ENCODE results near the gene CDK1.

Gene CDK1

GRCh38 chr10:60757420-60757895 is 20.8 kb upstream of the CDK1 start:
- peaks cover 34% of the 10 kb centered on the region for H3K27me3 Mint-ChIP-seq
- no peaks in the 10 kb centered on the region for H3K9me3 Mint-ChIP-seq
- no peaks in the 10 kb centered on the region for H3K36me3 Mint-ChIP-seq
- no peak for ATAC-seq
- H3K4me3 Mint-ChIP-seq: no peak overlapping the region
- H3K4me1 Mint-ChIP-seq: no peaks in the 10 kb centered on the region
- H3K27ac Mint-ChIP-seq: no peak overlapping the region

GRCh38 chr10:60759181-60759580 is 19.1 kb upstream of the CDK1 start:
- ATAC-seq: no peak
- H3K4me1 Mint-ChIP-seq: no peaks in the 10 kb centered on the region
- no peak overlapping the region for H3K4me3 Mint-ChIP-seq
- no peaks in the 10 kb centered on the region for H3K36me3 Mint-ChIP-seq
- no peaks in the 10 kb centered on the region for H3K9me3 Mint-ChIP-seq
- peaks cover 24% of the 10 kb centered on the region for H3K27me3 Mint-ChIP-seq
- no peak overlapping the region for H3K27ac Mint-ChIP-seq

GRCh38 chr10:60760711-60761210 is 17.5 kb upstream of the CDK1 start:
- Mint-ChIP-seq H3K4me1 (no peaks in the 10 kb centered on the region), H3K4me3 (no peak overlapping the region)

GRCh38 chr10:60762554-60762953 is 15.7 kb upstream of the CDK1 start:
- Mint-ChIP-seq H3K4me3 (no peak overlapping the region), H3K36me3 (no peaks in the 10 kb centered on the region), H3K27ac (no peak overlapping the region), H3K27me3 (peaks cover 8% of the 10 kb centered on the region), H3K9me3 (peaks cover 4% of the 10 kb centered on the region), H3K4me1 (no peaks in the 10 kb centered on the region)
- ATAC-seq: no peak

More at GRCh38 chr10:60760711-60761210, 17.5 kb upstream of the CDK1 start:
- Mint-ChIP-seq H3K27me3 (peaks cover 20% of the 10 kb centered on the region), H3K9me3 (peaks cover 4% of the 10 kb centered on the region), H3K36me3 (no peaks in the 10 kb centered on the region), H3K27ac (no peak overlapping the region)
- ATAC-seq: no peak

GRCh38 chr10:60767424-60767823 is 10.9 kb upstream of the CDK1 start:
- H3K27me3 Mint-ChIP-seq: no peaks in the 10 kb centered on the region
- no peak overlapping the region for H3K4me3 Mint-ChIP-seq
- H3K36me3 Mint-ChIP-seq: no peaks in the 10 kb centered on the region
- no peak overlapping the region for H3K27ac Mint-ChIP-seq
- ATAC-seq: no peak
- no peaks in the 10 kb centered on the region for H3K4me1 Mint-ChIP-seq
- H3K9me3 Mint-ChIP-seq: peaks cover 4% of the 10 kb centered on the region

- H3K27ac Mint-ChIP-seq: no peak overlapping the region
- no peaks in the 10 kb centered on the region for H3K36me3 Mint-ChIP-seq
- H3K9me3 Mint-ChIP-seq: peaks cover 4% of the 10 kb centered on the region
- H3K4me1 Mint-ChIP-seq: no peaks in the 10 kb centered on the region
- no peak for ATAC-seq
- H3K27me3 Mint-ChIP-seq: no peaks in the 10 kb centered on the region
- no peak overlapping the region for H3K4me3 Mint-ChIP-seq
Observed at GRCh38 chr10:60769406-60769805, 8.9 kb upstream of the CDK1 start.

GRCh38 chr10:60777696-60778213 is 523 bp upstream of the CDK1 start:
- peaks cover 8% of the 10 kb centered on the region for H3K27me3 Mint-ChIP-seq
- peak overlapping the region; percentile 87 for H3K27ac Mint-ChIP-seq
- peak overlapping the region; percentile 99 for H3K4me3 Mint-ChIP-seq
- peaks cover 8% of the 10 kb centered on the region for H3K4me1 Mint-ChIP-seq
- no peaks in the 10 kb centered on the region for H3K9me3 Mint-ChIP-seq
- ATAC-seq: no peak
- H3K36me3 Mint-ChIP-seq: no peaks in the 10 kb centered on the region

- no peaks in the 10 kb centered on the region for H3K9me3 Mint-ChIP-seq
- peak; percentile 22 for ATAC-seq
- H3K27ac Mint-ChIP-seq: no peak overlapping the region
Observed at GRCh38 chr10:60778971-60779796, 906 bp downstream of the CDK1 start.

GRCh38 chr10:60781661-60782060 is 3.4 kb downstream of the CDK1 start:
- Mint-ChIP-seq H3K4me3 (no peak overlapping the region), H3K9me3 (no peaks in the 10 kb centered on the region), H3K27me3 (peaks cover 8% of the 10 kb centered on the region), H3K36me3 (no peaks in the 10 kb centered on the region), H3K27ac (no peak overlapping the region), H3K4me1 (peaks cover 8% of the 10 kb centered on the region)
- no peak for ATAC-seq

More at GRCh38 chr10:60778971-60779796, 906 bp downstream of the CDK1 start:
- peak overlapping the region; percentile 99 for H3K4me3 Mint-ChIP-seq
- peaks cover 8% of the 10 kb centered on the region for H3K4me1 Mint-ChIP-seq
- no peaks in the 10 kb centered on the region for H3K36me3 Mint-ChIP-seq
- peaks cover 8% of the 10 kb centered on the region for H3K27me3 Mint-ChIP-seq

- no peak for ATAC-seq
- Mint-ChIP-seq H3K27ac (no peak overlapping the region), H3K4me1 (no peaks in the 10 kb centered on the region), H3K9me3 (no peaks in the 10 kb centered on the region), H3K4me3 (no peak overlapping the region), H3K27me3 (no peaks in the 10 kb centered on the region), H3K36me3 (no peaks in the 10 kb centered on the region)
Observed at GRCh38 chr10:60784641-60785040, 6.4 kb downstream of the CDK1 start.

GRCh38 chr10:60788544-60788943 is 10.3 kb downstream of the CDK1 start:
- H3K27ac Mint-ChIP-seq: no peak overlapping the region
- ATAC-seq: no peak
- no peak overlapping the region for H3K4me3 Mint-ChIP-seq
- H3K9me3 Mint-ChIP-seq: no peaks in the 10 kb centered on the region
- H3K27me3 Mint-ChIP-seq: no peaks in the 10 kb centered on the region
- peaks cover 17% of the 10 kb centered on the region for H3K4me1 Mint-ChIP-seq
- no peaks in the 10 kb centered on the region for H3K36me3 Mint-ChIP-seq

GRCh38 chr10:60789340-60789739 is 11.1 kb downstream of the CDK1 start:
- Mint-ChIP-seq H3K27me3 (no peaks in the 10 kb centered on the region), H3K27ac (no peak overlapping the region), H3K4me1 (peaks cover 17% of the 10 kb centered on the region), H3K9me3 (no peaks in the 10 kb centered on the region), H3K4me3 (no peak overlapping the region), H3K36me3 (no peaks in the 10 kb centered on the region)
- ATAC-seq: no peak

- H3K27me3 Mint-ChIP-seq: no peaks in the 10 kb centered on the region
- H3K36me3 Mint-ChIP-seq: no peaks in the 10 kb centered on the region
- H3K4me3 Mint-ChIP-seq: no peak overlapping the region
- peaks cover 15% of the 10 kb centered on the region for H3K4me1 Mint-ChIP-seq
- H3K9me3 Mint-ChIP-seq: no peaks in the 10 kb centered on the region
- no peak for ATAC-seq
- H3K27ac Mint-ChIP-seq: no peak overlapping the region
Observed at GRCh38 chr10:60794953-60795352, 16.7 kb downstream of the CDK1 start.

- ATAC-seq: no peak
- H3K9me3 Mint-ChIP-seq: no peaks in the 10 kb centered on the region
Observed at GRCh38 chr10:60795465-60796202, 17.4 kb downstream of the CDK1 start.

GRCh38 chr10:60796481-60796880 is 18.2 kb downstream of the CDK1 start:
- ATAC-seq: no peak
- Mint-ChIP-seq H3K27ac (no peak overlapping the region), H3K36me3 (no peaks in the 10 kb centered on the region)

More at GRCh38 chr10:60795465-60796202, 17.4 kb downstream of the CDK1 start:
- H3K4me1 Mint-ChIP-seq: peaks cover 8% of the 10 kb centered on the region
- H3K4me3 Mint-ChIP-seq: no peak overlapping the region
- no peaks in the 10 kb centered on the region for H3K36me3 Mint-ChIP-seq
- no peak overlapping the region for H3K27ac Mint-ChIP-seq
- no peaks in the 10 kb centered on the region for H3K27me3 Mint-ChIP-seq

More at GRCh38 chr10:60796481-60796880, 18.2 kb downstream of the CDK1 start:
- H3K27me3 Mint-ChIP-seq: no peaks in the 10 kb centered on the region
- no peaks in the 10 kb centered on the region for H3K4me1 Mint-ChIP-seq
- no peaks in the 10 kb centered on the region for H3K9me3 Mint-ChIP-seq
- no peak overlapping the region for H3K4me3 Mint-ChIP-seq
